Superior temporal gyrus (tissue), 1 donor: ENCODE measurements around the gene MGMT.

Experiments used
- DNase-seq: peaks from one replicate; pipeline ENCODE4 v3.0.0-alpha.2; 2016; ENCODE audit errors: extremely low spot score

The MGMT gene

GRCh38 chr10:129772468-129773358 lies 305.7 kb downstream of the MGMT start:
- no peak for DNase-seq

GRCh38 chr10:129773359-129773990 lies 306.4 kb downstream of the MGMT start:
- DNase-seq: no peak

GRCh38 chr10:129774082-129774735 lies 307.2 kb downstream of the MGMT start:
- no peak for DNase-seq

- DNase-seq: no peak
Measured at GRCh38 chr10:129774736-129775401, 307.8 kb downstream of the MGMT start.

- DNase-seq: no peak
Measured at GRCh38 chr10:129775681-129776080, 308.6 kb downstream of the MGMT start.

GRCh38 chr10:129777687-129778086 lies 310.6 kb downstream of the MGMT start:
- DNase-seq: no peak

- DNase-seq: no peak
Measured at GRCh38 chr10:129778571-129778970, 311.5 kb downstream of the MGMT start.

GRCh38 chr10:129779126-129780111 lies 312.4 kb downstream of the MGMT start:
- DNase-seq: no peak

- no peak for DNase-seq
Measured at GRCh38 chr10:129780198-129780597, 313.2 kb downstream of the MGMT start.

- no peak for DNase-seq
Measured at GRCh38 chr10:129780901-129781795, 314.1 kb downstream of the MGMT start.

- DNase-seq: no peak
Measured at GRCh38 chr10:129784291-129784690, 317.2 kb downstream of the MGMT start.

GRCh38 chr10:129784891-129785290 lies 317.9 kb downstream of the MGMT start:
- no peak for DNase-seq

- no peak for DNase-seq
Measured at GRCh38 chr10:129785536-129785981, 318.5 kb downstream of the MGMT start.

- DNase-seq: no peak
Measured at GRCh38 chr10:129786216-129786615, 319.2 kb downstream of the MGMT start.

- DNase-seq: no peak
Measured at GRCh38 chr10:129787557-129787956, 320.5 kb downstream of the MGMT start.

- DNase-seq: no peak
Measured at GRCh38 chr10:129788215-129788614, 321.2 kb downstream of the MGMT start.

GRCh38 chr10:129790715-129791446 lies 323.8 kb downstream of the MGMT start:
- DNase-seq: no peak

- no peak for DNase-seq
Measured at GRCh38 chr10:129792141-129792540, 325.1 kb downstream of the MGMT start.

GRCh38 chr10:129792864-129793263 lies 325.8 kb downstream of the MGMT start:
- DNase-seq: no peak
